ENCODE measurements around the gene PAK1IP1. TPM values are rescaled to one million over a fixed set of nuclear protein-coding genes. Genes with fewer than 3 reads are reported as not detected.
"Not testable (repeated sequence)": the region's sequence is repeated elsewhere in the genome, so short reads cannot be mapped to it uniquely, and the experiment has no call there.

Gene PAK1IP1
- polyA plus RNA-seq, 3 donors: 18.6 to 23.6 (median 21.8) TPM

- DNase-seq (ENCODE audit: extremely low read depth in 1 of 11, low read depth in 9 of 11, low spot score in 4 of 11): no peak
Observed at GRCh38 chr6:10725716-10726115, 30.9 kb downstream of the PAK1IP1 start.

- no peak for DNase-seq (ENCODE audit: extremely low read depth in 1 of 11, low read depth in 9 of 11, low spot score in 4 of 11)
Observed at GRCh38 chr6:10730254-10730653, 35.5 kb downstream of the PAK1IP1 start.

GRCh38 chr6:10733151-10733715 lies 38.5 kb downstream of the PAK1IP1 start:
- DNase-seq (ENCODE audit: extremely low read depth in 1 of 11, low read depth in 9 of 11, low spot score in 4 of 11): no peak

- DNase-seq (ENCODE audit: extremely low read depth in 1 of 11, low read depth in 9 of 11, low spot score in 4 of 11): no peak
Observed at GRCh38 chr6:10733863-10734262, 39.1 kb downstream of the PAK1IP1 start.

- no peak for DNase-seq (ENCODE audit: extremely low read depth in 1 of 11, low read depth in 9 of 11, low spot score in 4 of 11)
Observed at GRCh38 chr6:10736731-10737130, 42.0 kb downstream of the PAK1IP1 start.

- no peak for DNase-seq (ENCODE audit: extremely low read depth in 1 of 11, low read depth in 9 of 11, low spot score in 4 of 11)
Observed at GRCh38 chr6:10740061-10740460, 45.3 kb downstream of the PAK1IP1 start.

- DNase-seq (ENCODE audit: extremely low read depth in 1 of 11, low read depth in 9 of 11, low spot score in 4 of 11): not testable (repeated sequence)
Observed at GRCh38 chr6:10741643-10742042, 46.9 kb downstream of the PAK1IP1 start.

- no peak for DNase-seq (ENCODE audit: extremely low read depth in 1 of 11, low read depth in 9 of 11, low spot score in 4 of 11)
Observed at GRCh38 chr6:10742251-10742650, 47.5 kb downstream of the PAK1IP1 start.

- no peak for DNase-seq (ENCODE audit: extremely low read depth in 1 of 11, low read depth in 9 of 11, low spot score in 4 of 11)
Observed at GRCh38 chr6:10743515-10743914, 48.7 kb downstream of the PAK1IP1 start.

GRCh38 chr6:10745116-10745515 lies 50.3 kb downstream of the PAK1IP1 start:
- no peak for DNase-seq (ENCODE audit: extremely low read depth in 1 of 11, low read depth in 9 of 11, low spot score in 4 of 11)

GRCh38 chr6:10746915-10747250 lies 52.1 kb downstream of the PAK1IP1 start:
- peak in 1 of 11 donors; percentile 25 for DNase-seq (ENCODE audit: extremely low read depth in 1 of 11, low read depth in 9 of 11, low spot score in 4 of 11)

- DNase-seq (ENCODE audit: extremely low read depth in 1 of 11, low read depth in 9 of 11, low spot score in 4 of 11): peak; percentile 91 to 97 (median 96)
Observed at GRCh38 chr6:10747251-10747972, 52.6 kb downstream of the PAK1IP1 start, which contains the start of gene TMEM14B. Gene TMEM14B, plus strand, starts transcription at chr6:10747805. Its CDS starts 1,441 bp downstream, at chr6:10749246.

- DNase-seq (ENCODE audit: extremely low read depth in 1 of 11, low read depth in 9 of 11, low spot score in 4 of 11): no peak
Observed at GRCh38 chr6:10749734-10750133, 55.0 kb downstream of the PAK1IP1 start.

GRCh38 chr6:10750568-10750967 lies 55.8 kb downstream of the PAK1IP1 start:
- not testable (repeated sequence) for DNase-seq (ENCODE audit: extremely low read depth in 1 of 11, low read depth in 9 of 11, low spot score in 4 of 11)

GRCh38 chr6:10751757-10752156 lies 57.0 kb downstream of the PAK1IP1 start:
- not testable (repeated sequence) for DNase-seq (ENCODE audit: extremely low read depth in 1 of 11, low read depth in 9 of 11, low spot score in 4 of 11)

- DNase-seq (ENCODE audit: extremely low read depth in 1 of 11, low read depth in 9 of 11, low spot score in 4 of 11): no peak
Observed at GRCh38 chr6:10756085-10756484, 61.3 kb downstream of the PAK1IP1 start.

Other genes with a start within 250 kb of the PAK1IP1 start
- gene GCNT2, start 173.6 kb upstream of the PAK1IP1 start, polyA plus RNA-seq (ENCODE audit: insufficient read length in 3 of 3): 10 to 100 TPM; 14.4 to 21.2 (median 18.2) TPM
- 1 to 10 TPM; 2.8 to 3.4 (median 3.2) TPM for gene C6orf52, start 356 bp upstream of the PAK1IP1 start, polyA plus RNA-seq (ENCODE audit: insufficient read length in 3 of 3)
- 100 to 1,000 TPM; 147 to 181 (median 149) TPM for gene TMEM14C, start 28.1 kb downstream of the PAK1IP1 start, polyA plus RNA-seq (ENCODE audit: insufficient read length in 3 of 3)
- gene TMEM14B, start 52.8 kb downstream of the PAK1IP1 start, polyA plus RNA-seq (ENCODE audit: insufficient read length in 3 of 3): 100 to 1,000 TPM in 2 of 3 donors, 10 to 100 TPM in 1; 89.7 to 114 (median 105) TPM
- gene MAK, start 143.6 kb downstream of the PAK1IP1 start, polyA plus RNA-seq (ENCODE audit: insufficient read length in 3 of 3): 1 to 10 TPM; 1.4 to 2.7 (median 1.9) TPM
- gene GCM2, start 187.1 kb downstream of the PAK1IP1 start, polyA plus RNA-seq (ENCODE audit: insufficient read length in 3 of 3): under 1 TPM; 0.07 to 0.17 (median 0.09) TPM
- 1 to 10 TPM; 3.4 to 6.1 (median 3.7) TPM for gene SYCP2L, start 192.1 kb downstream of the PAK1IP1 start, polyA plus RNA-seq (ENCODE audit: insufficient read length in 3 of 3)